ENCODE results near the gene GLG1.

DNA sequence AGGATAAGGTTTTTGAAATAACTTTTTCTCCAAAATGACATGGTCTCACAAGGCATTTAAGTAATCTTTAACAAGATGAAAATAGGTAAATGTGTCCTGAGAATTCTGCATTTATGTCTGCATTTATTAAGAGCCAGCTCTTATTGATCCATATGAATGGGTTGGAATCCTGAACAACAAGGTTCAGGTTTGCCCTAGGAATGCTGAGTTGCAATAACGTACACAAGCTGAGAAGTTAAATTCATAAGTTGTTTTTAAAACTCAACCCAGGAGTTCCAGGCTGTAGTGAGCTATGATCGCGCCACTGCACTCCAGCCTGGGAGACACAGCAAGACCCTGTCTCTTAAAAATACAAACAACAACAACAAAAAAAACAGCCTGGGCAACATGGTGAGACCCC, 28.1 kb downstream of the GLG1 start:
- TF ChIP-seq, protein P1, sequence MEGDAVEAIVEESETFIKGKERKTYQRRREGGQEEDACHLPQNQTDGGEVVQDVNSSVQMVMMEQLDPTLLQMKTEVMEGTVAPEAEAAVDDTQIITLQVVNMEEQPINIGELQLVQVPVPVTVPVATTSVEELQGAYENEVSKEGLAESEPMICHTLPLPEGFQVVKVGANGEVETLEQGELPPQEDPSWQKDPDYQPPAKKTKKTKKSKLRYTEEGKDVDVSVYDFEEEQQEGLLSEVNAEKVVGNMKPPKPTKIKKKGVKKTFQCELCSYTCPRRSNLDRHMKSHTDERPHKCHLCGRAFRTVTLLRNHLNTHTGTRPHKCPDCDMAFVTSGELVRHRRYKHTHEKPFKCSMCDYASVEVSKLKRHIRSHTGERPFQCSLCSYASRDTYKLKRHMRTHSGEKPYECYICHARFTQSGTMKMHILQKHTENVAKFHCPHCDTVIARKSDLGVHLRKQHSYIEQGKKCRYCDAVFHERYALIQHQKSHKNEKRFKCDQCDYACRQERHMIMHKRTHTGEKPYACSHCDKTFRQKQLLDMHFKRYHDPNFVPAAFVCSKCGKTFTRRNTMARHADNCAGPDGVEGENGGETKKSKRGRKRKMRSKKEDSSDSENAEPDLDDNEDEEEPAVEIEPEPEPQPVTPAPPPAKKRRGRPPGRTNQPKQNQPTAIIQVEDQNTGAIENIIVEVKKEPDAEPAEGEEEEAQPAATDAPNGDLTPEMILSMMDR (IDR thresholded peaks at IDR 0.05): no peak
- no peak for TF ChIP-seq POLR2A (IDR thresholded peaks at IDR 0.05)

Measured in Peyer's patch (tissue), 4 donors.